ENCODE data around the gene DIP2C. TPM values are rescaled to one million over a fixed set of nuclear protein-coding genes. Genes with fewer than 3 reads are reported as not detected.

Gene DIP2C
- total RNA-seq, 4 donors from 2014 or later, result 10.5 to 40.5 (median 19.5) TPM

DNA sequence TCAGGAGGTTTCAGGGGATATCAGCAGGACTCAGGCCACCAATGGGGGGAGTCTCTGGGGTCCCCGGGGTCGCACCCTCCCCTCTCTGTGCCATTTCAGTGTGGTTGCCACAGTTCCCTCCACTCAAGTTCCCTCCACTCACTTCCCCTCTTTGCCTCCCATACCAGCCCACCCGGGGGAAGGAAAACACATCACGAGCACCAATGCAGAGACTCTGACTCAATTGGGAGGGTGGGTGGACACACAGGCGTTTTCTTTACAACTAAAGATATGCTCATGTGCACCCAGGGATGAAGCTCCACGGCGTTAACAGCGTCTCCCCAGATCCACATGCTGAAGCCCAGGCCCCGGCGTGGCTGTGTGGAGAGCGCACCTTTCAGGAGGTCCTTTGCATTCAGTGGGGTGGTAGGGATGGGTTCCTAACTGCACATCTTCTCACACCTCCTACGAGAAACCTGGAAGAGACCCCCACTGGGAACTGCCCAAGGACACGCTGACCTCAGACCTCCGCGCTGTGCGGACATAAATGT, 300.1 kb downstream of the DIP2C start:
- no peaks in the 10 kb centered on the region for H3K9me3 ChIP-seq
- intact Hi-C loops (cut with DNase I; ENCODE audit: low total_unique reads), result no loop called here
- no peaks in the 10 kb centered on the region for H3K4me1 ChIP-seq
- no peak for TF ChIP-seq POLR2A (IDR thresholded peaks at IDR 0.05)
- TF ChIP-seq, protein P1, sequence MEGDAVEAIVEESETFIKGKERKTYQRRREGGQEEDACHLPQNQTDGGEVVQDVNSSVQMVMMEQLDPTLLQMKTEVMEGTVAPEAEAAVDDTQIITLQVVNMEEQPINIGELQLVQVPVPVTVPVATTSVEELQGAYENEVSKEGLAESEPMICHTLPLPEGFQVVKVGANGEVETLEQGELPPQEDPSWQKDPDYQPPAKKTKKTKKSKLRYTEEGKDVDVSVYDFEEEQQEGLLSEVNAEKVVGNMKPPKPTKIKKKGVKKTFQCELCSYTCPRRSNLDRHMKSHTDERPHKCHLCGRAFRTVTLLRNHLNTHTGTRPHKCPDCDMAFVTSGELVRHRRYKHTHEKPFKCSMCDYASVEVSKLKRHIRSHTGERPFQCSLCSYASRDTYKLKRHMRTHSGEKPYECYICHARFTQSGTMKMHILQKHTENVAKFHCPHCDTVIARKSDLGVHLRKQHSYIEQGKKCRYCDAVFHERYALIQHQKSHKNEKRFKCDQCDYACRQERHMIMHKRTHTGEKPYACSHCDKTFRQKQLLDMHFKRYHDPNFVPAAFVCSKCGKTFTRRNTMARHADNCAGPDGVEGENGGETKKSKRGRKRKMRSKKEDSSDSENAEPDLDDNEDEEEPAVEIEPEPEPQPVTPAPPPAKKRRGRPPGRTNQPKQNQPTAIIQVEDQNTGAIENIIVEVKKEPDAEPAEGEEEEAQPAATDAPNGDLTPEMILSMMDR (IDR thresholded peaks at IDR 0.05), result no peak
- no peak for DNase-seq
- H3K27me3 ChIP-seq, result no peaks in the 10 kb centered on the region
- no peak overlapping the region for H3K27ac ChIP-seq
- H3K36me3 ChIP-seq, result no peaks in the 10 kb centered on the region
- H3K4me3 ChIP-seq, result no peak overlapping the region

DNA sequence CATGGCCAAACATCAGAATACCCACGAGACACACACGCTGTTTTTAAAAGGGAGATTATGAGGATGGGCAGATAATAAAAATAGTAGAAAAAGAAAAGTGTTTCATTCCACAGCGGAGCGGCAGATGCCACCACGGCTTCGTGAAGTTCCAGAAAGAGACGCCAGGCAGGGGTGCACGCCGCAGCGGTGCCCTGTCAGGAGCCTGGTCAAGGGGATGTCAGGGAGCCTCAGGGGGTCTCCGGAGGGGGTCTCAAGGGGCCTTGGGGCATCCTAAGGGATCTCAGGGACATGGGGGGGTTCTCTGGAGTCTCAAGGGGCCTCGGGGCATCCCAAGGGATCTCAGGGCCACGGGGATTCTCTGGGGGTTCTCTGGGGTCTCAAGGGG, 300.8 kb downstream of the DIP2C start:
- no peak for DNase-seq
- intact Hi-C loops (cut with DNase I; ENCODE audit: low total_unique reads), result no loop called here
- Histone ChIP-seq H3K4me1 (no peaks in the 10 kb centered on the region), H3K27ac (no peak overlapping the region), H3K4me3 (no peak overlapping the region), H3K9me3 (no peaks in the 10 kb centered on the region), H3K36me3 (no peaks in the 10 kb centered on the region), H3K27me3 (no peaks in the 10 kb centered on the region)
- TF ChIP-seq, protein P1 (IDR thresholded peaks at IDR 0.05), result no peak
- no peak for TF ChIP-seq POLR2A (IDR thresholded peaks at IDR 0.05)

DNA sequence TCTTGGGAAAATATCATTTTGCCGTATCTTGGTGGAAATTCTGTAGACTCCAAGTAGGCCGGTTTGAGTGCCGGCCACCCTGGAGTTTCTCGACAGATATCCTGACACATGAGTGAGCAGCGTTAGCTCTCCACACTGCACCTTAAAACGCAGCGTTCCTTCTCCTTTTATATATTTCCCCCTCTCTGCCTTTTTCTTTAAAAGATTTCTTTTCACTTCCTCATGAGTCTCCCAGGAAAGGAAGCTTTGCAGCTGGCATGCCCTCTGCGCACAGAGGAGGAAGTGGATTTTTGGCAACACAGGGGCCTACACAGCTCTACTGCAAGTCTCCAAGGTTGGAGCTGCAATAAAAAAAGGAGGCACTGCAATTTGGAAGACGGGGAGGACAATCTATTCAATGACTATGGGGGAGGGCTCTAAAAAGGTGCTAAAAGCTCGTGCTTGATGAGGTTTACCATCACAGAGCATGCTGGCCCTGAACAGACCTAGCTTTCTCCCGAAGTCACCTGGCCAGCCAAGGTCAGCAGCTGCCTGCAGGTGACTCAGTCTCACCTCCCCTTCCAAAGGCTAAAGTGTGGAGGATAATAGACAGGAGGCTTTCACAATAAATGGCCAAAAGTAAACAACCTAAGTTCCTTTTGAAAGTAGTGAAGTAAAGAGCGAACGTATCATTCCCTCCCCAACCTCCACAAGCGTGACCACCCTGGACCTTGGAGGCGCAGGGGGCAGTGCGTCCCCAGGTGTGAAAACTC, 301.4 kb downstream of the DIP2C start:
- no peak for DNase-seq
- Histone ChIP-seq H3K27me3 (no peaks in the 10 kb centered on the region), H3K36me3 (no peaks in the 10 kb centered on the region), H3K9me3 (no peaks in the 10 kb centered on the region), H3K4me1 (no peaks in the 10 kb centered on the region), H3K4me3 (no peak overlapping the region), H3K27ac (no peak overlapping the region)
- intact Hi-C loops (cut with DNase I; ENCODE audit: low total_unique reads), result no loop called here
- TF ChIP-seq, protein P1 (IDR thresholded peaks at IDR 0.05), result no peak
- TF ChIP-seq POLR2A (IDR thresholded peaks at IDR 0.05), result no peak

- TF ChIP-seq, protein P1 (IDR thresholded peaks at IDR 0.05), result no peak
- no peak for TF ChIP-seq POLR2A (IDR thresholded peaks at IDR 0.05)
- no peak overlapping the region for H3K27ac ChIP-seq
- H3K9me3 ChIP-seq, result no peaks in the 10 kb centered on the region
- no peaks in the 10 kb centered on the region for H3K27me3 ChIP-seq
- no peaks in the 10 kb centered on the region for H3K4me1 ChIP-seq
- no peak for DNase-seq
- H3K36me3 ChIP-seq, result no peaks in the 10 kb centered on the region
- no peak overlapping the region for H3K4me3 ChIP-seq
- intact Hi-C loops (cut with DNase I; ENCODE audit: low total_unique reads), result no loop called here
These were observed 301.9 kb downstream of the DIP2C start for GRCh38 chr10:387593-387891.

DNA sequence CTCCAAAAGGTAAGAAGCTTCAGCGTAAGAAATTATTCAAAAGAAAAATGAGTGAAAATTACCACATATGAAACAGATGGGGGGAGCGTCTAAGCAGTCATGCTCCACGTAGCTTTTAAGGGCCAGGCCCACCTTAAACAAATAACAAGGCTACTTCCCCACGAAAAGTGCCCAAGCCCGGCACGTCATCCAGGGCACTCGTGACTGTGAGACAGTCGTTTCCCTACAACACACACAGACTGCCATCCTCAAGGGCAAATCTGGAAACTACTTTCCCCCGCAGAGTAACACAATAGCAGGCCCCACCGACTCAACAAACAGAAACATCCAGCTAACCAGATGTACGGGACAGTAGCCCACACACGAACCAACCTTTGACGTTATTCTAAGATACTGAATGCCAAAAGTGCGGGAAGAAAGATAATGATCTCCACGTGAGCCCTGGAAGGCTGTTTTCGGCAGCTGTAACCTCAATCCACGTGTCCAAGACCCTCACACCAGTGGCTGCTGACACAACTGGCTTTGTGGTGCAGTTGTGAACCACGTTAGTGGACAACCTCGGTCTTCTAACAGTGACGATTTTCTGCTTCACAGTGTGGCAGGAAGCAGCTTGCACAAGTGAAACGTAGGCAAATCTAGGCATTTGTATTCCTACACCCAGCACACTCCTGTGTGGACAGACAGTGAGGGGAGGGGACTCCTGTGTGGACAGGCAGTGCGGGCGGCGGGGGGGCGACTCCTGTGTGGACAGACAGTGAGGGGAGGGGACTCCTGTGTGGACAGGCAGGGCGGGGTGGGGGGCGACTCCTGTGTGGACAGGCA, 302.5 kb downstream of the DIP2C start:
- no peak for DNase-seq
- no peaks in the 10 kb centered on the region for H3K4me1 ChIP-seq
- intact Hi-C loops (cut with DNase I; ENCODE audit: low total_unique reads), result no loop called here
- no peaks in the 10 kb centered on the region for H3K9me3 ChIP-seq
- H3K27me3 ChIP-seq, result no peaks in the 10 kb centered on the region
- H3K4me3 ChIP-seq, result no peak overlapping the region
- no peak overlapping the region for H3K27ac ChIP-seq
- H3K36me3 ChIP-seq, result no peaks in the 10 kb centered on the region
- no peak for TF ChIP-seq POLR2A (IDR thresholded peaks at IDR 0.05)
- TF ChIP-seq, protein P1 (IDR thresholded peaks at IDR 0.05), result no peak
